Measurements from ENCODE around the gene UGT1A7. TPM values are rescaled to one million over a fixed set of nuclear protein-coding genes. Genes with fewer than 3 reads are reported as not detected.

The UGT1A7 gene
- total RNA-seq, 1 donor from 2014 or later, result 7.7 TPM

DNA sequence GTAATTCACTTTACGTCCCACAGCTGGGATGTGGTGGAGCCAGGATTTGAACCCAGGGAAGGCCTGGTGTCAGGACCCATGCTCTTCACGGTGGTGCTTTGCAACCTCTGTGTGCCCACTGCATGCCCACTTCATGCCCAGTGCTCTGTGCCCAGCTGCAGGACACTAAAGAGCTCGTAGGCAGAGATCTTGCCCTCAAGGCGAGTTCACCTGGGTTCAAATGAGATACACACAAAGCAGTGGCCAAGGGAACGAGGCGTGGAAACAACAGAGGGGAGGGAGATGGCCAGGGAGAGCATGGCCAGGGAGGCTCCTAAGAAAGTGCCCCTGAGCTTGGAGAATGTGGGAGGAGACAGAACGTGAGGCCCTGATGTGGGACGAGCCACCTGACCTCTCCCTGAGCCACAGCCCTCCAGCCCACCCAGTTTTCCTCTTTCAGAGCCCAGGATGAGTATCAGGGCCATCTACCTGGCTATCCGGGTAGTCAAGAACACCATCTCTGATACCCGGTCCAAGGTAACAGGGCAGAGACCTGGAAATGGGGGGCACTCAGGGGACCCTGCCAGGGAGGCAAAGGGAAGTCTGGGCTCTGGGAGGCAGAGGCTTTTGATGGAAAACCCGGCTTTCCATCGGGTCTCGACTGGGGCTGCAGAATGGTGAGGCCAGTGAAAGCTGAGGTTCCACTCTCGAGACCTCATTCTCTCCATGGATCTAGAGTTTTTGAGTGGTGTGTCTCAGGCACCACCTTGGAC is 116.8 kb downstream of the UGT1A7 start:
- peak; percentile 25 for DNase-seq (ENCODE audit: low spot score)

DNA sequence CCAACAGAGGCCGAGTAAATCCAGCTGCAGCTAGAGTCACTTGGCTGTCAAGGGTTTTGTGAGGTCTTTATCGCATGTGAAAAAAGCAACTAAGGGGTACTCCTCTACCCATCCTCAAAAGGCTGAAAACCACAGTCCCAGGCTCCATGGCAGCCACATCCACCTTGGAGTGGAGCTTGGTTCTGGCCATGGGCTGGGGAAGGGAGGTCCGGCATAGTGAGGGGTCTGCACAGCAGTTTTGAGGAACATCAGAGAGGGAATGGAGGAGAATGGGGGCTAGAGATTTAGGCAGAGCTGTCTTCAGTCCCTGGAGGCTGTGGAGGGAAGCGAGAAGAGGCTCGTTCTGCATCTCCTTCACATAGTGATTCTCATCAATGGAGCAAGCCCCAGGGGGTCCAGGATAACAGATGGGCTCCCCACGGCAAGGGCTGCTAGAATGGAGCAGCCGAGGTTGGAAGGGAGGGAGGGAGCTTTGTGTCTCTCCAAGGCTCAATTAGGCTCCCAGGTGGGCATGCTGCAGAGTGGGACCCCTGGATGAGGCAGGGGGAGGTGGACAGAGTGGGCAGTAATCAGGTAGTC is 117.5 kb downstream of the UGT1A7 start:
- DNase-seq (ENCODE audit: low spot score), result peak; percentile 37

DNA sequence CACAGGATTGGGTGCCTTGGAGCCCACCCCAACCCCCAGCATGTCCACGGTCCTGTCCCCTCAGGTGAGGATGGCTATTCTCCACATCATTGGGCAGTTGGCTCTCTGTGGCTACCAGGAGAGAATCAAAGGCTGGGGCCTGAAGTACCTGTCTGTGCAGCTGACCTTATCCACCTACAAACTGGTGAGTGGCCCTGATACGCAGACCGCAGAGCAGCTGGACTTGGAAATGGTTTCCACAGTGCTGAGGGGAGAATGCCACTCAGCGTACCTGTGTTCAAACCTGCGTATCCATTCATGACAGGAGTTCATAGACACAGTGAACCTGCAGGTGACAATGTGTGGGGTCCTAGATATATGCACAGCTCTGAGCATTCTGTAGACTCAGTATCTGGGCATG is 118.0 kb downstream of the UGT1A7 start:
- DNase-seq (ENCODE audit: low spot score), result no peak

DNA sequence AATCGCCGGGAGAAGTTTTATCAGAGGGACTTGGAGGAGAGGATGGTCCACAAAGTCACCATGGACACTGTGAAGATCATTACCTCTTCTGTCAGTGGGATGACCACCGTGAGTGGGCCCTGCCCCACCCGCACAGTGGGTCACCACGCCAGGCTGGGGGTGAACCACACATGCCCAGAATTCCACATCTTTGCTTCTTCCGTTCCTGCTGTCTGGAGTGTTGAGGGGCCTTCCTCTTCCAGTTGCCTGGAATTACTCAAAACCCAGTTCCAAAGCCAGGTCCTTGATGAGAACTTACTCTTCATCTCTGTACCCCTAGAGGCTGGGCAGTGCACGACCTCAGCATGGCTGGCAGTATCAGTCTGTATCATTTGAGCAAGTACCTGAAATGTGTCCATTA is 118.5 kb downstream of the UGT1A7 start:
- DNase-seq (ENCODE audit: low spot score), result peak; percentile 20

DNA sequence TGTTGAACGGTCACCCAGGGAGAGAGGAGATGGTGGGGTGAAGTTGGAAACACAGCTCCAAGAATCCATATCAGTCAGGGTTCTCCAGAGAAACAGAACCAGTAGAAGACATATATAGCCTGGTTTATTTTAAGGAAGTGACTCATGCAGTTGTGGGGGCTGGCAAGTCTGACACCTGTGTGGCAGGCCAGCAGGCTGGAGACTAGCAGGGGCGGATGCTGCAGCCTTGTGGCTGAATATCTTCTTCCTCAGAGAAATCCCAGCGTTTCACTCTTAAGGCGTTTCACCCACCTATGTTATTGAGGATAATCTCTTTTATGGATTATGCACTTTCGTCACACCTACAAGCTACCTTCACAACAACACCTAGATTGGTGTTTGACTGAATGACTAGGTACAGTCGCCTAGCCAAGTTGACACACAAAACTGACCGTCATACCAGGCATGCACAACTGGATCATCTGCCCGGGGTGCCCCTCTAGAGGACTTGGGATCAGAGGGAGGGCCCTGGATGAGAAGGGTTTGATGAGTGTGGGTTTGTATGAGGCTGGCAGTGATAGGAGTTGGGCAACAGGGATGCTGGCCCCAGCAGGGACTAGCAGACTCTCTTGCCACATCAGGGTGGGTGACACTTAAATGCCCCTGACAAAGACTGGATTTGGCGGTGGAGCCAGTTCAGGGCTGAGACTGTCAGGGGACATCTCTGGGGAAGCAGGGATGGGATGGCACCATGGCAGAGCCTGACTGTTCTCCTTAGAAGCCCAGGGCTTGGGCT is 119.8 kb downstream of the UGT1A7 start:
- no peak for DNase-seq (ENCODE audit: low spot score)

DNA sequence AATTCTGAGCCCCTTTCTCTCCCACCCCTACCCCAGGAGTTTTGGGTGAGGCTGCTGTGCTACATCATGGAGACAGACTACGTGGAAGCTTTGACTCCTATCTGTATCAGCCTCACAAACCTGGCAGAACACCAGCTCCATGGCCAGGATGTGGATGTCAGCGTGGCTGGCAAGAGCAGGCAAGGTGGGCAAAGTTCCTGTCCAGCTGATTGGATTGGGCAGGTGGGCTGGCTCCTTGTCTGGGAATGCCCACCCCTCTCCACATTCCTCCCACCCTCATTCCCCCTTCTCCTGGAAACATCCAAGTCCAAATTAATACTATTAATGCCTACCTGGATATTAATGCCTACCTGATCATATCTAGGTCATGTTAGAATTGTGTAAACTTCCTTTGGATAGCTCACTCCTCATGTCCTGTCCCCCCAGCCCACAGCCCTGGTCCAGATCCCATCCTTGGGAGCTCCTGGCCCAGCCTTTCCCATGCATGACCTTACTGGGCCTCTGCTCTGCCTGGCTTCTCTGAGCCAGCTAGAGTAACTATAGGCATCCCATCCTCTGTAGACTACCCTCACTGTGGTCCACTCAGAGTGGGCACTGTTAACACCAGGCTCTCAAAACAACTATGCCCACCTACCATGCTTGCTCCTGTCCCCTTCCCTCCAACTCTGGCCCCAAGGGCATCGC is 120.6 kb downstream of the UGT1A7 start:
- DNase-seq (ENCODE audit: low spot score), result no peak

DNA sequence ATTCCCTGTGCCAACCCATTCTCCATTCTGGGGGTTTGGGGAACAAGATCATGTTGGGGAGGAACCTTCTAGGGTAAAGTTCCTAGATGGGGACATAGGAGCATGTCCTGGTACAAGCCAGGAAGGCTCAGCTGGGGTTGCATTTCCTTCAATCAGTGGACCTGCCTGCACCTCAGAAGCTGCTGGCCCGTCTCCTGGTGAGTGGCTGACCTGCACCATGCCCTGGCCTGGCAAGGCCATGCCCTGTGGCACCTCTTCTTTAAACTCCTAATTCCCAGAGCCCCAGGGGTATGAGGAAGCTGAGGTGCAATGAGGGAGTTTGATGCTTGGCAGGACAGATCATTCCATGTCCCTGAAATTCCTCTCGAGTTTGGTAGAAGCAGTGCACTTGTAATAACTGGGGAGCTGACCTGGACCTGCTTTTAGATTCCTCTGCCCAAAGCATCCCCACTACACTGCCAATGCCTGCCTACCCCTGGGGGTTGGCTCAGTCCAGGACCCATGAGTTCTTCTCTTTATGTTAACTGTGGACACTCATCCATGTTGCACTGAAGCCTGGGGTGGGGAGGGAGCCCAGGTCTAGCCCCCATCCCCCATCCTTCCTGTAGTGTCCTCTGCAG is 121.7 kb downstream of the UGT1A7 start:
- DNase-seq (ENCODE audit: low spot score), result no peak

DNA sequence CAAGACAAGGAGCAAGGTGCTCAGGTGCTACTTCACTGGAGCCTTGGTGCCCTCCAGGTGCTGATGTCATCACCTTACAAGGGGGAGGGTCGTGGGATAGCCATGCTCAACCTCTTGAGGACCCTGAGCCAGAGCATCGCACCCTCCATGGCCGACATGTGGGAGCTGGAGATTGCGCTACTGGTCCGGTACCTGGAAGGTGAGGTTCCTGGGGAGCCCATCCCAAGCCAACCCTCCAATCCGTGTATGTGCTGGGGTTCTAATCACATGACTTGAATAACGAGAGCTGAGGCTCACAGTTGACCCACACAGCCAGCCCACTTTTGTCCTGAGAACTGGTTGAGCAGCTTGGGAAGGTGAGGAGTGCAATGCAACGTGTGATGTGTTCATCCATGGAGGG is 122.3 kb downstream of the UGT1A7 start:
- peak; percentile 40 for DNase-seq (ENCODE audit: low spot score)

DNA sequence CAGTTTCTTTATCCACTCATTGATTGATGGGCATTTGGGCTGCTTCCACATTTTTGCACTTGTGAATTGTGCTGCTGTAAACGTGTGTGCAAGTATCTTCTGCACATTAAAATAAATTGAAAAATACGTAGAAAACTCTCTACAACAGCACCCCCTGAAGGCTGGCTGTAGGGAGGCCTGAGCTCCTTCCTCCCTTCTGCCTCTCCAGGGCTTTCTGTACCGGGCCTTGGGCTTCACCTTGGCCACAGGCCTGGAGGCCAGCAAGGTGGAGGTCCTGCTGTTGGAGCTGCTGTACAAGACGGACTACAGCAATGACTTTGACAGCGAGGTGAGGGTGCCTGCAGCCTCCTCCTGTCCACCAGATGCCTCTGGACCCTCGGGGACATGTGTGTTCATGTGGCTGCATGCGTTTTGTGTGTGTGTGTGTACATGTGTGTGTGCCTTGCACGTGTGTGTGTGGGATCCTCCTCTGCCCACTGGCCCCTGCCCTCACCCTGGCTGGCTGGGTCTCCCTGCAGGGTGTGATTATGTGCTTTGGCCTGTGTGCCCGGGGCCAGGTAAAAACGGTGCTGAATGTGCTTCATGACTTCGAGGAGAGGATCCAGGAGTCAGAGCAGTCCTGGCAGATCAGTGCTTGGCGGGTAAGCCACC is 125.6 kb downstream of the UGT1A7 start:
- DNase-seq (ENCODE audit: low spot score), result no peak

DNA sequence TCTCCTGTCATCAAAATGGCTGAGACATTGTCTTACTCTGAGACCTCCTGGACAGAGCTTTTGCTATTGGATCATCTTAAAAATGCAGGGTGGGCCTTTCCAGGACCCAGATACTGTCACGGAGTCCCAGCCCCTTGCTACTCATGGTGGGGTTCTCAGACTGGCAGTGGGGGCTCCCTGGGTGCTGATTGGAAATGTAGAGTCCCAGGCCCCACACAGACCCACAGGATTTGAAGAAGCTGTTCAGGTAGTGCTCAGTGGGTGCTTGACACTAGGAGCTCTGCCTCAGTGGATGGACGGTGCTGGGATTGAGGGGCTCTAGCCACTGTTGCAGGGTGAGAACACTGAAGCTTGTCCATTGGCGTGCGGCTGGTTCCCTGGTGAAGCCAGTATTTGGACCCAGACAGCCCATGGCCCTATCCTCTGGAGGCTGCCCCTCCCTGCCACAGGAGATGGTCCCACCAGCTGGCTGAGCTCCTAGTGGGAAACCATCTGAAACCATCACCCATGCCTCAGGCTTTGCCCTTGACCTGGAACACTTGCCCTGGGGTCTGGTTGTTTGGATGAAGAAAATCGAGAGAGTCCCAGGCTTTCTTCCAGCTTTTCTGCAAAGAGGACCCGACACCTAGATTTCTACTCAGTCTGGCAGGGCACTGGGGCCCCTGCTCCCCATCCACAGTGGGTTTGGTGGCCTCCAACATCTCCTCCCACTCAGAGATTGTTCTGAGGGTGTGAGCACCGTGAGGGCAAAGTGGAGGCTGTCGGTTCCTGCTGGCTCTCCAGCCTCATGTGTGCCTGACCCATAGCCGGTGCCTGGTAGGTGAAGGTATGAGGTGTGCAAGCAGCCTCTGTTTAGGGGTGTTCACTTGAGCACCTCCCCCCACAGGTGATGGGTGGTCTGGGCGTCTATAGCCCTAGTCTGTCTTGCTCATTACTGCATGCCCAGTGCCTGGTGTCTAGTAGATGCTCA is 126.5 kb downstream of the UGT1A7 start:
- peak; percentile 17 for DNase-seq (ENCODE audit: low spot score)

DNA sequence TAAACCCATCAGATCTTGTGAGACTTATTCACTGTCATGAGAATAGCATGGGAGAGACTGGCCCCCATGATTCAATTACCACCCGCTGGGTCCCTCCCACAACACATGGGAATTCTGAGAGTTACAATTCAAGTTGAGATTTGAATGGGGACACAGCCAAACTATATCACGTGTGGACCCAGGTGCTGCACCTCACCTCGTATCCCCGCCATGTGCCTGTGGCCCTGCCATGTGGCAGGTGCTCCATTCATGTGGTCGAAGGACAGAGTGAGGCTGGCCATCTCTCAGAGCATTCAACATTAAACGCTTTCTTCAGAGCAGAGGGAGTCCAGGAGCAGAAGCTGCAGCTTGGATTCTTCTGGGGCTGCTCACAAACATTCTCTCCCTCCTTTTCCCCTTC is 128.7 kb downstream of the UGT1A7 start:
- DNase-seq (ENCODE audit: low spot score), result no peak

DNA sequence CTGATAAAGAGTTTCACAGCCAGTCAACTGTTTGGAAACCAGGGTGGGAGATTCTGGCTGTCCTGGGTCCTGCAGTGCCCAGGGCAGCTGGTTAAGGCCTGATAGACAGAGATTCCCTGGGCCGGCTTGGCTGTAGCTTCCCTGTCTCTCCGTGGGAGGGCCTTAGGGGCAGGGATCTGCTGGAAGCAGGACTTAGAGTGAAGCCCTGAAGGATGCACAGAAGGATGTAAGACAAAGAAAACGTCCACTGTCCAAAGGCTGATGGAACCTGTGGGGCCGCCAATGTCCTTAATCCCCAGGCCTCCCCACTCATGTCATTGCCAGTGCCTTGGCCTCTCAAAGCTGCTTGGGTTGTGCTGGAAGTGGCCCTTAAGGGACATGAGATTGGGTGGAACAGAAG is 129.4 kb downstream of the UGT1A7 start:
- DNase-seq (ENCODE audit: low spot score), result no peak

DNA sequence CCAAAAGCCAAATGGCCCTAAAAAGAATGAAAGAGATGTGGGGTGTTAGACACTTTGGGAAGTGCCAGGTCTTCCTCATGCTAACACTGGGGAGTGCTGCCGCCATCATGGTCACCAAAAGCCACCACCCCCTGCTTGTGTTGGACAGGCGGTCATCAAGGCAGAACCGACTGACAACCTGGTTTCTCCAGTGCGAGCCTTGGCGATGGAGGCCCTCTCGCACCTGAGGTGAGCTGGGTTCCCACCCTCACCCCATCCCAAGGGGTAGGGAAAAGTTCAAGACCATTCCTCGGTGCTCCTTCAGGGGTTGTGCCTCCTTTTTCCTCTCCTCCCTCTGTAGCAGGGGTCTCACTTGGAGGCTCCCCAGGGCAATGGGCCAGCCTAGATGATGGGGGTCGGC is 130.0 kb downstream of the UGT1A7 start:
- DNase-seq (ENCODE audit: low spot score), result no peak

DNA sequence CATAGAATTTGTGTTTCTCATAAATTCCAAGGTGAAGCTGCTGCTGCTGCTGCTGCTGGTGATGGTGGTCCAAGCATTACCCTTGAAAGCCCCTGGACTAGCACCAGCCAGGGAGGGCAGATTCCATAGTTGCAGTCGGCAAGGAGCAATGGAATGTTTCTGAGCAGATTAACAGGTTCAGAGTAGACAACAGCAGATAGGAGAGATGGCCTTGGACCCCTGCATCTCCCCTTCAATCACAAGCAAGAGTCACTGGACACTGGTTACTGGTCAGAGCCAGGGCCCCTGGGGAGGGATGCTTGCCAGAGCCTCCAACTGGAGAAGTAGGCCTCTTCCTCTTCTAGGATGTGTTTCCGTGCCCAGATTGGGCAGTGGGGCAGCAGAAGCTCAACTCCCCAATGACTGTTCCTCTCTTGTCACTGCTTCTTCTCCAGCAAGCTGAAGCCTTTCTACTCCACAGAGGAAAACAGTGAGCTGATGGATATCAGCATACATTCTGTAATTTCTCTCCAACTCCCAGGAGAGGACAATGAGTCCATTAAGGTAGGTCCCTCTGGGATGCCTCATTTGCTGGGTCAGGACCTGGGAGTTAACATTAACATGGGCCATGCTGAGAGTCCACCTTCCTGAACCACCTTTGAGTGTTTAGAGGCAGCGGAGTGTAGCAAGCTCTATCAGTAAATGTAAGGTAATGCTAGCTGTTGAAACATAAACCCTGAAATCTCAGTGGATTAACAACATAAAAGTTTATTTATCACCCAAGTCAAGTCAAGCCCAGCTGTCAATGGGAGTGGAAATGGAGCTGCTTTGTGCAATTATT is 131.7 kb downstream of the UGT1A7 start:
- DNase-seq (ENCODE audit: low spot score), result no peak

DNA sequence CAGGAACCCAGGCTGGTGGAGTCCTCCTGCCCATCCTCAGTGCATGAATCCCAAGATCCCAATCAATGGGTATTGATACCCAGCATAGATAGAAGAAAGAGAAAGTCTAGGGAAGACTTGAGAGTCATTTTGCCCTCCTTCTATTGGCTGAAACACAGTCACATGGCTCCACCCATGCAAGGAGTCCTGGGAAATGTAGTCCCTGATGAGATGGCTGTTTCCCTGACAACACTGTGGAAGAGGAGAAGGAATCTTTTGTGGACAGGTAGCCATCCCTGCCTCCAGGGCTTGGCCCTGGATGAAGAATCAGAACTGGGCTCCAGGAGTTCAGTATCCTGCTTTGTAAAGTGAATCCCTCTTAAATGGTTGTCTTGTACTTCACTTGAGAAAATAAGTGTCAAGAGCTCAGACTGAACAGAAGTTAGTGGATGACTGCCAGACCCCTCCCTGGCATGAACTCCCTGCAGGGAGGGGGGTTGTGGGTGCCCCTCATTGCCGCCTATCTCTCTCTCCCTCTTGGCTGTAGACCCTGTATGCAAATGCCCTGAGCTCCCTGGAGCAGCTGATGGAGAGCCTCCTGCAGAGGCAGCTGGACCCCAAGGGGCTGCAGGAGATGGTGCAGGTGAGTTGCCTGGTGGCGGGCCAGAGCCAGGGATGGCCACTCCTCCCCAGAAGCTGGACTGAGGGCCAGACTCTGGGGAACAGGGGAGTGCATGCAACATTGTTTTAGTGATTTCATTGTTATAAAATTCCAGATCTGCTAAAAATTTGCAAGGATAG is 132.5 kb downstream of the UGT1A7 start:
- DNase-seq (ENCODE audit: low spot score), result no peak

DNA sequence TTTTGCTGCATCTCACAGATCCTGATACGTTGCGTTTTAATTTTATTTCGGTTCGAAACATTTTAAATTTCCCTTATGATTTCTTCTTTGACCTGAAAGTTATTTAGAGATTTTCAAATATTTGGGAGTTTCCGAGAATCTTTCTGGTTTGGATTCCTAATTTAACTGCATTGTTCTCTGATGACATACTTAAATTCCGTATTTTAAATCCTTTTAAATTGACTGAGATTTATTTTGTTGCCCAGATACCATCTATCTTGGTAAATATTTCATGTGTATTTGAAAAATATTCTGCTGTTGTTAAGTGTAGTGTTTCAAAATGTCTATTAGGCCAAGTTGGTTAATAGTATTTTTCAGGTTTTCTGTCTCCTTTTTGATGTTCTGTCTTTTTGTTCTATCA is 134.2 kb downstream of the UGT1A7 start:
- DNase-seq (ENCODE audit: low spot score), result no peak

DNA sequence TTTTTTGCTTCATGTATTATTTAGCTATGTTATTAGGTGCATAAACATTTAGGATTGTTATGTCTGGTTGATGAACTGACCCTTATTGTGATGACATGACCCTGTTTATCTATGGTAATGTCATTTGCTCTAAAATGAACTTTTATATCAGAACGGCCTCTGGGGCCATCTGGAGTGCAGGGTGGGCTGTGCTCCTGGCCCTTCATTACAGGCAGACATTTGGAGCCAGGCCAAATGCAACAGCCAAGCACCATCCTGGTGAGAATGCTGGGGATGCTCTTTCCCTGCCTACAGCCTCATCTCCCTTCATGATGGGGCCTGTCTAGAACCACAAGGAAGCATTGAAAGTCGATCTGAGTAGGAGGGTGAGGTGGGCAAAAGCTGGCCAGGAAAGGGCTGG is 134.6 kb downstream of the UGT1A7 start:
- DNase-seq (ENCODE audit: low spot score), result no peak

DNA sequence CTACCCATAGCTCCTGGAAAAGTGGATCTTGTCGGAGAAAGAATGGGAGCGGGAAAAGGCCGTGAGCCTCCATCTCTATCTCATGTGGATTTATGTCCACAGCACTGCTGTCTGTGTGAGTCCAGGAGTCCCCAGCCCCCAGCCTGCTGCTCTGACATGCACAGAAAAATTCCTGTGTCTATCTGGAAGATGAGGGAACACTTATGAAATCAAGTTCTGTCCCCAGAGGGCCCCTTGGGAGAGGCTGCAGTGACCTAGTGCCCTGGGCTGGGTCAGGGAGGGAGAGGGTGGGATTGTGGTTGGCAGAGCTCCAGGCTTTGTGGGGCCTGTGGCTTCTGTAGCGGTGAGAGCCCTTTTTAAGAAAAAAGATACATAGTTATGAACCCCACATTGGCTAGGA is 135.1 kb downstream of the UGT1A7 start:
- no peak for DNase-seq (ENCODE audit: low spot score)
